ENCODE measurements around the gene PSAP.
"Not testable (repeated sequence)": the region's sequence is repeated elsewhere in the genome, so short reads cannot be mapped to it uniquely, and the experiment has no call there.

Gene PSAP

DNA sequence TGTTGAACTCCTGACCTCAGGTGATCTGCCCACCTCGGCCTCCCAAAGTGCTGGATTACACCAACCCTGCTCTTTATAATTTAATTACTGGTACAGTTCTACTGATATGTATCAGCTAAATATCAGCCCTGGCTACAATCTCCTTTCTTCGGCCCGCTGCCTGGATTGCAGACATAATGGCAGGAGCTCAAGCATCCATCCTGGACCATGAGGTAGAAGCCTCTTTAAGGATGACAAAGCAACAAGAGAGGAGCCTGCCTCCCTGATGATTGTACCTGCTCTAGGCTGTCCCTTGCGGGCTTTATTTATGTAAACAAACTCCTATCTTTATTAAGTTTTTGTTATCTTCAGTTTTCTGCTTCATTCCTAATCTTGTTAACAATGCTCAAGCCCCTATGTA is 5.6 kb upstream of the PSAP start:
- no peak for DNase-seq (ENCODE audit: low read depth)
- H3K4me3 ChIP-seq (ENCODE audit: control insufficient read depth, low read depth, low read length): no peak overlapping the region
- TF ChIP-seq, protein P1, sequence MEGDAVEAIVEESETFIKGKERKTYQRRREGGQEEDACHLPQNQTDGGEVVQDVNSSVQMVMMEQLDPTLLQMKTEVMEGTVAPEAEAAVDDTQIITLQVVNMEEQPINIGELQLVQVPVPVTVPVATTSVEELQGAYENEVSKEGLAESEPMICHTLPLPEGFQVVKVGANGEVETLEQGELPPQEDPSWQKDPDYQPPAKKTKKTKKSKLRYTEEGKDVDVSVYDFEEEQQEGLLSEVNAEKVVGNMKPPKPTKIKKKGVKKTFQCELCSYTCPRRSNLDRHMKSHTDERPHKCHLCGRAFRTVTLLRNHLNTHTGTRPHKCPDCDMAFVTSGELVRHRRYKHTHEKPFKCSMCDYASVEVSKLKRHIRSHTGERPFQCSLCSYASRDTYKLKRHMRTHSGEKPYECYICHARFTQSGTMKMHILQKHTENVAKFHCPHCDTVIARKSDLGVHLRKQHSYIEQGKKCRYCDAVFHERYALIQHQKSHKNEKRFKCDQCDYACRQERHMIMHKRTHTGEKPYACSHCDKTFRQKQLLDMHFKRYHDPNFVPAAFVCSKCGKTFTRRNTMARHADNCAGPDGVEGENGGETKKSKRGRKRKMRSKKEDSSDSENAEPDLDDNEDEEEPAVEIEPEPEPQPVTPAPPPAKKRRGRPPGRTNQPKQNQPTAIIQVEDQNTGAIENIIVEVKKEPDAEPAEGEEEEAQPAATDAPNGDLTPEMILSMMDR (IDR thresholded peaks at IDR 0.05; ENCODE audit: control insufficient read depth, insufficient read depth, low read depth, low read length, missing control alignments): no peak

DNA sequence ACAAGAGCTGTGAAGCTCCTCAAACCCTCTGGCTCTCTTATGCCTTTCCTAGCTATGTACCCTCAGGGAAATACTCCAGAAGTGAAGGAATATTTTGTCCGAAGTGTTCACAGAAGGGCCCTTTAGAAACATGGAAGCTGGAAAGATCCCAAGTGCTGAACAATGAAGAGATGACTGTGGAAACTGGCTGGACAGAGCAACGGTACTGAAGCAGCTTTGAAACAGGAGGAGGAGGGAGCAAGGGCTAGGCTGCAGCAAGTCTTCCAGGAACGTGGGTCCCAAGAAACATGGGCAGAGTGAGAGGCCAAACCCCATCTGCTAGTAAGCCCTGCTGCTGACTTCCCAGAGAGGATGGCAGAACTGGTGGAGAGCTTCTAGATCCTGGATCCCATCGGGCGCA is 3.0 kb upstream of the PSAP start:
- DNase-seq (ENCODE audit: low read depth): no peak
- TF ChIP-seq, protein P1 (IDR thresholded peaks at IDR 0.05; ENCODE audit: control insufficient read depth, insufficient read depth, low read depth, low read length, missing control alignments): no peak
- no peak overlapping the region for H3K4me3 ChIP-seq (ENCODE audit: control insufficient read depth, low read depth, low read length)

DNA sequence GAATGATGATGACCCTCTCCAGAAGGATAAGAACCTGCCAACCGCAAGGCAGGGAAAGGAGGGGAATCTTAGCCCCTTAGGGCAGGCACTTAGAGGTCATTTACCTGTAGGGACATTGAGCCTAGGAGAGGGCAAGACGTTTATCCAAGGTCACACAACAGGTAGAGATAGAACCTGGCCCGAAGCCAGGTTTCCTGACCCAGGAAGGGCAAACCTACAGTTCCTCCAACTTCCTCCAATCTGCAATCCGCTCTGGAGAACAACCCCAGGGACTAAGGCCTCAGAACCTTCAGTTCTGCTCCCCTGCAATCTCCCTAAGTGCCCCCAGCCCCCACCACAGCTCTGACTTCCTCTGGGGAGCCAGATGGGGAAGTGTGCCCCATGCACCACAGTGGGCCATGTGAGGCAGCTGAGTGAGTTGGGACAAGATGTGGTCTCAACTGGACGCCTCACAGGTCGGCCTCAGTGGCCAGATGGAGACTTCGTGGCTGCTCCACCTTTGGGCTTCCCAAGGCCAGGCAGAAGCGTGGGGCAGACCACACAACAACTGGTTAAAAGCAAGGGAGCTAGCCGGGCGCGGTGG is 1.4 kb upstream of the PSAP start:
- TF ChIP-seq, protein P1 (IDR thresholded peaks at IDR 0.05; ENCODE audit: control insufficient read depth, insufficient read depth, low read depth, low read length, missing control alignments): no peak
- H3K4me3 ChIP-seq (ENCODE audit: control insufficient read depth, low read depth, low read length): no peak overlapping the region
- no peak for DNase-seq (ENCODE audit: low read depth)

DNA sequence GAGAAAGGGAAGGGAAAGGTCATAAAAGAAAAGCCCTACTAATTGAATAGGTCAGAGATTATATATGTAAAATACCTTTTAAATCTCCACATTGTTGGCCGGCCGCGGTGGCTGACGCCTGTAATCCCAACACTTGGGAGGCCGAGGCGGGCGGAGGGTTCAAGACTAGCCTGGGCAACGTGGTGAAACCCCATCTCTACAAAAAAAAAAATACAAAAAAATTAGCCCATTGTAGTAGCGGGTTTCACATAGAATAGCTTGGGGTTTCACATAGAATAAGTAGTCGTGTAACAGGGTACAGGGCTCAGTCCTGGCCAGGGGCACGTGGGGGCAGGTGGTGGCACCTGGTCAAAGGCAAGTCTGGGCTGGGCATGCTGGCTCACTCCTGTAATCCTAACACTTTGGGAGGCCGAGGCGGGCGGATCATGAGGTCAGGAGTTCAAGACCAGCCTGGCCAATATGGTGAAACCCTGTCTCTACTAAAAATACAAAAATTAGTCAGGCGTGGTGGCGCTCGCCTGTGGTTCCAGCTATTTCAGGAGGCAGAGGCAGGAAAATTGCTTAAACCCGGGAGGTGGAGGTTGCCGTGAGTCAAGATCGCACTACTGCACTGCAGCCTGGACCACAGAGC is 529 bp upstream of the PSAP start:
- DNase-seq (ENCODE audit: low read depth): not testable (repeated sequence)
- peak overlapping the region; percentile 90 for H3K4me3 ChIP-seq (ENCODE audit: control insufficient read depth, low read depth, low read length)

DNA sequence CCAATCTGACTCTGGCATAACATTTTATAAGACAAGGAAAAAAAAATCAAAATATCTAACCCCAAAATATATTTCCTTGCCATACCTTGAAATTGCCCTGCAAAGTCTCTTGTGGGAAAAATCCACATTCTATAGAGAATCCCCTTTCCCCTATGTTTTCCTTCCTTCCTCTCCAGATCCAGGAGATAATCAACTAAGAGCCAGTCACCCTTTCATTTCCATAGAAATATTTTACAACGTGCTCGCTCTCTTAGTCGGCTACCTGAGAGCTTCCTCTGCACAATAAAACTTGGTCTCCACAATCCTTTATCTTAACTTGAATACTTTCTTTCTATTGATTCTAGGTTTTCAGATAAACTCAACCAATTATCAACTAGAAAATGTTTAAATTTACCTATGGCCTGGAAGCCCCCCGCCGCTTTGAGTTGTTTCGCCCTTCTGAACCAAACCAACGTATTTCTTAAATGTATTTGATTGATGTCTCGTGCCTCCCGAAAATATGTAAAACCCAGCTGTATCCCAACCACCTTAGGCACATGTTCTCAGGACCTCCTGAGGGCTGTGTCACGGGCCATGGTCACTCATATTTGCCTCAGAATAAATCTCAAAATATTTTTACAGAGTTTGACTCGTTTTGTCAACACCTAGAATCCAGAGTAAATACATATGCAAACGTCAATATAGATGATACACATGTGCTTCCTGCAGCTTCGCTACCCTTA is 869 bp downstream of the PSAP start:
- TF ChIP-seq, protein P1 (IDR thresholded peaks at IDR 0.05; ENCODE audit: control insufficient read depth, insufficient read depth, low read depth, low read length, missing control alignments): no peak
- H3K4me3 ChIP-seq (ENCODE audit: control insufficient read depth, low read depth, low read length): peak overlapping the region; percentile 90
- DNase-seq (ENCODE audit: low read depth): no peak

DNA sequence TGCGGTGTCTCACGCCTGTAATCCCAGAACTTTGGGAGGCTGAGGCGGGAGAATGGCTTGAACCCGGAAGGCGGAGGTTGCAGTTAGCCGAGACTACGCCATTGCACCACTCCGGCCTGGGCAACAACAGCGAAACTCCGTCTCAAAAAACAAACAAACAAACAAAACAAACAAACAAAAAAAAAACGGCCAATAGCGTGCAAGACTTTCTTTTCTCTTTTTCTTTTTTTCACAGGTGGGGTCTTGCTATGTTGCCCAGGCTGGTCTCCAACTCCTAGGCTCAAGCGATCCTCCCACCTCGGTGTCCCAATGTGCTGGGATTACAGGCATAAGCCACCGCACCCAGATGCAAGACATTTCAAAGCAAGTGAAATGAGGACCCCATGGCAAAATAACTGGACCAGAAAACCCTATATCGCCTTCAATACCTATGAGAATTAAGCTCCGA is 1.6 kb downstream of the PSAP start:
- no peak for DNase-seq (ENCODE audit: low read depth)
- TF ChIP-seq, protein P1 (IDR thresholded peaks at IDR 0.05; ENCODE audit: control insufficient read depth, insufficient read depth, low read depth, low read length, missing control alignments): no peak
- H3K4me3 ChIP-seq (ENCODE audit: control insufficient read depth, low read depth, low read length): no peak overlapping the region; the same call in 1 of the 2 replicates
